ENCODE results near the gene CELF5.

DNA sequence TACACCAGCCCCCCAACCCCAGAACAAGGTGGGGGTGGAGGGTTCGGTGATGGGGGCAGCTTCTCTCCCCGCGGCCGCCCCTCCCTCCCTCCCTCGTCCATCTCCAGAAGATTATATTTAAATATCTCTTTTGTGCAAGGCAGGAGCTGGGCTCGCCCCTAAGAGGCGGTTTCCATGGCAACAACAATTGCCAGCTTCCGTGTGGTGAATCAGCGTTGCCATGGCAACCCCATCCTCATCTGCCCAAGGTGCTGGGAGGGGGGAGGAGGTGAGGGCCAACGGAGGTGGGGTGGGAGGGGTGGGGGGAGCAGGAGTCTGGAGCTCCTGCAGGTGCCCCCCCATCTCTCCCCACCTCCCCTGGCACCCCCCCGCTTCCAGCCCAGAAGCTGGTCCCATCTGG lies 46.4 kb downstream of the CELF5 start:
- TF ChIP-seq, protein P1, sequence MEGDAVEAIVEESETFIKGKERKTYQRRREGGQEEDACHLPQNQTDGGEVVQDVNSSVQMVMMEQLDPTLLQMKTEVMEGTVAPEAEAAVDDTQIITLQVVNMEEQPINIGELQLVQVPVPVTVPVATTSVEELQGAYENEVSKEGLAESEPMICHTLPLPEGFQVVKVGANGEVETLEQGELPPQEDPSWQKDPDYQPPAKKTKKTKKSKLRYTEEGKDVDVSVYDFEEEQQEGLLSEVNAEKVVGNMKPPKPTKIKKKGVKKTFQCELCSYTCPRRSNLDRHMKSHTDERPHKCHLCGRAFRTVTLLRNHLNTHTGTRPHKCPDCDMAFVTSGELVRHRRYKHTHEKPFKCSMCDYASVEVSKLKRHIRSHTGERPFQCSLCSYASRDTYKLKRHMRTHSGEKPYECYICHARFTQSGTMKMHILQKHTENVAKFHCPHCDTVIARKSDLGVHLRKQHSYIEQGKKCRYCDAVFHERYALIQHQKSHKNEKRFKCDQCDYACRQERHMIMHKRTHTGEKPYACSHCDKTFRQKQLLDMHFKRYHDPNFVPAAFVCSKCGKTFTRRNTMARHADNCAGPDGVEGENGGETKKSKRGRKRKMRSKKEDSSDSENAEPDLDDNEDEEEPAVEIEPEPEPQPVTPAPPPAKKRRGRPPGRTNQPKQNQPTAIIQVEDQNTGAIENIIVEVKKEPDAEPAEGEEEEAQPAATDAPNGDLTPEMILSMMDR (IDR thresholded peaks at IDR 0.05 in 8 of 11, conservative IDR thresholded peaks at IDR 0.05 in 3 of 11) = no peak
- TF ChIP-seq POLR2AphosphoS5 (IDR thresholded peaks at IDR 0.05) (no peak), POLR2A (IDR thresholded peaks at IDR 0.05) (no peak)
